ENCODE data around the gene NCKAP1.
A peak's percentile ranks its signal among the peaks of the same experiment; 100 is the strongest.
"Not testable (repeated sequence)": the region's sequence is repeated elsewhere in the genome, so short reads cannot be mapped to it uniquely, and the experiment has no call there.

Gene NCKAP1

DNA sequence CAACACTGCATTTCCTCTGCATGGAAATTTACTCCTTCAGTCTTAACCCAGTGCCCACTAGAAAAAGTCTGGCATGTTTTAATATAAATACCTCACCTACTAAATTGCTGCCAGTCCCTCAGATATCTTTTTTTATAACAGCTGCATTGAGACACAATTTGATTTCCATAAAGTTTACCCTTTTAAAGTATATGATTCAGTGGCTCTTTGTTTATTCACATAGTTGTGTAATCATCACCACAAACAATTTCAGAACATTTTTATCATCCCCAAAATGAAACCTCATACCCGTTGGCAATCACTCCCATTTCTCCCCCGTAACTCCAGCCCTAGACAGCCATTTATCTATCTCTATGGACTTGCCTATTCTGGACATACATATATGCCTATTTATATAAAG is 154.8 kb downstream of the NCKAP1 start:
- no peaks in the 10 kb centered on the region for H3K36me3 ChIP-seq
- TF ChIP-seq, protein P1, sequence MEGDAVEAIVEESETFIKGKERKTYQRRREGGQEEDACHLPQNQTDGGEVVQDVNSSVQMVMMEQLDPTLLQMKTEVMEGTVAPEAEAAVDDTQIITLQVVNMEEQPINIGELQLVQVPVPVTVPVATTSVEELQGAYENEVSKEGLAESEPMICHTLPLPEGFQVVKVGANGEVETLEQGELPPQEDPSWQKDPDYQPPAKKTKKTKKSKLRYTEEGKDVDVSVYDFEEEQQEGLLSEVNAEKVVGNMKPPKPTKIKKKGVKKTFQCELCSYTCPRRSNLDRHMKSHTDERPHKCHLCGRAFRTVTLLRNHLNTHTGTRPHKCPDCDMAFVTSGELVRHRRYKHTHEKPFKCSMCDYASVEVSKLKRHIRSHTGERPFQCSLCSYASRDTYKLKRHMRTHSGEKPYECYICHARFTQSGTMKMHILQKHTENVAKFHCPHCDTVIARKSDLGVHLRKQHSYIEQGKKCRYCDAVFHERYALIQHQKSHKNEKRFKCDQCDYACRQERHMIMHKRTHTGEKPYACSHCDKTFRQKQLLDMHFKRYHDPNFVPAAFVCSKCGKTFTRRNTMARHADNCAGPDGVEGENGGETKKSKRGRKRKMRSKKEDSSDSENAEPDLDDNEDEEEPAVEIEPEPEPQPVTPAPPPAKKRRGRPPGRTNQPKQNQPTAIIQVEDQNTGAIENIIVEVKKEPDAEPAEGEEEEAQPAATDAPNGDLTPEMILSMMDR (IDR thresholded peaks at IDR 0.05; ENCODE audit: low read depth, low read length) = no peak
- no peaks in the 10 kb centered on the region for H3K27me3 ChIP-seq
- H3K4me3 ChIP-seq (ENCODE audit: low read depth, low read length) = no peak overlapping the region
- no peak for DNase-seq
- no peaks in the 10 kb centered on the region for H3K4me1 ChIP-seq
- no peaks in the 10 kb centered on the region for H3K9me3 ChIP-seq

DNA sequence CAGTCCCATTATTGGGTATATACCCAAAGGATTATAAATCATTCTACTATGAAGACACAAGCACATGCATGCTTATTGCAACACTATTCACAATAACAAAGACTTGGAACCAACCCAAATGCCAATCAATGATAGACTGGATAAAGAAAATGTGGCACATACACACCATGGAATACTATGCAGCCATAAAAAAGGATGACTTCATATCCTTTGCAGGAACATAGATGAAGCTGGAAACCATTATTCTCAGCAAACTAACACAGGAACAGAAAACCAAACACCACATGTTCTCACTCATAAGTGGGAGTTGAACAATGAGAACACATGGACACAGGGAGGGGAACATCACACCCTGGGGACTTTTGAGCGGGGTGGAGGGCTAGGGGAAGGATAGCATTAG is 158.2 kb downstream of the NCKAP1 start:
- H3K4me3 ChIP-seq (ENCODE audit: low read depth, low read length); H3K27me3 ChIP-seq; H3K9me3 ChIP-seq; DNase-seq; H3K4me1 ChIP-seq; H3K36me3 ChIP-seq: not testable (repeated sequence)

DNA sequence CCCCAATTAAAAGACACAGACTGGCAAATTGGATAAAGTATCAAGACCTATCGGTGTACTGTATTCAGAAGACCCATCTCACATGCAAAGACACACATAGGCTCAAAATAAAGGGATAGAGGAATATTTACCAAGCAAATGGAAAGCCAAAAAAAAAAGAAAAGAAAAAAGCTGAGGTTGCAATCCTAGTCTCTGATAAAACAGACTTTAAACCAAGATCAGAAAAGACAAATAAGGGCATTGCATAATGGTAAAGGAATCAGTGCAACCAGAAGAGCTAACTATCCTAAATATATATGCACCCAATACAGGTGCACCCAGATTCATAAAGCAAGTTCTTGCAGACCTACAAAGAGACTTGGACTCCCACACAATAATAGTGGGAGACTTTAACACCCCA is 161.6 kb downstream of the NCKAP1 start:
- not testable (repeated sequence) for H3K36me3 ChIP-seq; H3K27me3 ChIP-seq; DNase-seq; H3K4me3 ChIP-seq (ENCODE audit: low read depth, low read length); H3K4me1 ChIP-seq; H3K9me3 ChIP-seq

DNA sequence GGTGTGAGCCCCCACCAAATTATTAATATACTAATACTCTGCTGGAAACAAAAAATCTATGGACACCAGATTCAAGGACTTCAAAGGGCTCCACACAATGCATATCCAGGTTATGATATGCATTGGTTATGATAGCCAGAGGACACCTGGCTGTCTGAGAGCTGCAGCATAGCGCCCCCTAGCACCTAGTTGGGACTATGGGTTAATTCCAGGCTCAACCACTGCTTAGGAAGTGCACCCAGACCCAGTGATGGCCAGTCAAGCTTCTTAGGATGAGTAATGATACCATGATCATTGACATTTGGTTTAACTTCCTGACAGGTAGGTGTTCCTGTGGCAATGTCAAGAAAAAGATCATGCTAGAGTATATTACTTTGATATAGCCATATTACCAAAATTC is 168.0 kb downstream of the NCKAP1 start:
- TF ChIP-seq, protein P1 (IDR thresholded peaks at IDR 0.05; ENCODE audit: low read depth, low read length) = peak; percentile 64
- no peaks in the 10 kb centered on the region for H3K27me3 ChIP-seq
- H3K9me3 ChIP-seq = no peaks in the 10 kb centered on the region
- no peaks in the 10 kb centered on the region for H3K4me1 ChIP-seq
- DNase-seq = peak; percentile 50
- H3K4me3 ChIP-seq (ENCODE audit: low read depth, low read length) = no peak overlapping the region
- no peaks in the 10 kb centered on the region for H3K36me3 ChIP-seq

DNA sequence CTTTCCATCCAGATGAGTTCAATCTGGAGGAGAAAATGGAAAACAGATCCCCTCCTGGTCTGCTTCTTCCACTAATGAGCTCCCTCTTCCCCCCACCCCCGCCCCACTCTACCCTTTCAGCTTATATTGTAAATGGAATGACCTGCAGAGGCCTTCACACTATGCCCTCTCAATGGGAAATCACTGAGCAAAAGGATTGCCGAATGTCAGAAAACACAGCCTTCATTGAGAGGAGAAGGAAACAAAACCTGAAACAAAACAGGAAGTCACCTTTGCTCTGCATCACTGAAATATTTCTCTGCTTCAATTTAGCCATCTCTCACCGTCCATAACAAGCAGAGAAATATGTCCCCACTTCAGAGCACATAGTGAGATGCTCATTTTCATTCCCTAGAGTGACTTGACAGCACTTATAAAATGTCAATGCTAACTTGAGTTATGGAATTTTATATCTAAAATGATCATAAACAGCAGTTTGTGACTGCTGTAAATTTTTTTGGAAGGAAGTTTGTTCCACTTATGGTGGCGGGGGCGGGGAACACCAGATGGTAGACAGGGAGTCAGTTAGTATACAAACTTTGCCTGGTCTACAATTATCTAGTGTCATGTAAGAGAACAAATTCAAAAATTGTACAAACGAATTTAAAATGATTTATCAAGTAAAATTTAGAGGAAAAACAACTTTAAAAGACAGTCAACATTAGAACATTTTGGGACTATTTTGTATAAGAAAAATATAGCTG is 170.0 kb downstream of the NCKAP1 start:
- no peak for DNase-seq
- H3K27me3 ChIP-seq = no peaks in the 10 kb centered on the region
- no peak overlapping the region for H3K4me3 ChIP-seq (ENCODE audit: low read depth, low read length)
- no peaks in the 10 kb centered on the region for H3K36me3 ChIP-seq
- no peaks in the 10 kb centered on the region for H3K9me3 ChIP-seq
- TF ChIP-seq, protein P1 (IDR thresholded peaks at IDR 0.05; ENCODE audit: low read depth, low read length) = no peak
- no peaks in the 10 kb centered on the region for H3K4me1 ChIP-seq

DNA sequence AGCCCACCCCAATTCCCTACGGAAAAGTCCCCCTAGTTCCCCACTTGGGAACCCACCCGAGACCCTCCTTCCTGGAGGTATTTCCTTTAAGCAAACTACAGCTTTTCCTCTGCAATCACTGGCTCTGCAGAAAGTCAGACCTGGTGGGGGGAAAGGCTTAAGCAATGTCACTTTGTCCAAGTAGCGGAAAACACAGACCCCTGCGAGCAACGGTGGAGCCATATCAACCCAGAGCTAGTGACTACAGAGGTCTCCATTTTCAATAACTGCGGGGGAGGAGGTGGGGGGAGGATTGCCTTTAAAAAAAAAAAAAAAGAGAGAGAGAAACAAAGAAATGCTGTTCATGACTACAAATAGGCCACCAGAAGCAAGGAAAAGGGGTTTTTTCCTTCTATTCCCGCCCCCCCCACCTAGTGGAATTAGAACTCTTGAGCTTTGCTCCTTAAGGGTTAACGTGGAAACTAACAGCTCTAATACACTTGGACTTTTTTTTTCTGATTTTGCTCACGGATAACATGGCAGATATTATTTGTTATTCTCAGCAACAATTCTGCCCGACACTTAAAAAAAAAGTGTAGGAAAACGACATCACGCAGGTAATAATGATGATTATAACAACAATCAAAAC is 170.7 kb downstream of the NCKAP1 start:
- Histone ChIP-seq H3K9me3 (no peaks in the 10 kb centered on the region), H3K27me3 (no peaks in the 10 kb centered on the region), H3K4me1 (no peaks in the 10 kb centered on the region), H3K36me3 (no peaks in the 10 kb centered on the region), H3K4me3 (ENCODE audit: low read depth, low read length) (peak overlapping the region; percentile 80)
- TF ChIP-seq, protein P1 (IDR thresholded peaks at IDR 0.05; ENCODE audit: low read depth, low read length) = no peak
- no peak for DNase-seq

All from BE2C (cell line).